Small intestine (tissue), 7 donors: ENCODE data around the gene NABP2. TPM values are rescaled to one million over a fixed set of nuclear protein-coding genes. Genes with fewer than 3 reads are reported as not detected.
A peak's percentile ranks its signal among the peaks of the same experiment; 100 is the strongest.

Source experiments
- DNase-seq, 2 donors: peaks; one replicate each; pipeline versions ENCODE4 v3.0.0 to v3.0.0-alpha.2; 2013
- FAIRE-seq: peaks from 2 replicates; lab custom pipeline; 2012; peaks lifted over from hg19 to GRCh38; lab: Jason Lieb, UNC
- H3K27ac ChIP-seq, 3 donors: one replicate each; pipeline ENCODE4 v1.5.1; 2013; ENCODE audit warnings: low read length in 2 of 3, mild to moderate bottlenecking in 2 of 3, control low read depth in 1 of 3, inconsistent platforms in 1 of 3, low read depth in 1 of 3, moderate library complexity in 1 of 3
- H3K27me3 ChIP-seq, 3 donors: one replicate each; pipeline ENCODE4 v1.6.1; 2013; ENCODE audit warnings: low read length in 3 of 3, inconsistent platforms in 1 of 3; ENCODE audit not compliant: control insufficient read depth in 3 of 3, insufficient read depth in 3 of 3
- H3K36me3 ChIP-seq, 3 donors: one replicate each; pipeline ENCODE4 v1.6.1; 2013; ENCODE audit warnings: low read length in 3 of 3, inconsistent platforms in 1 of 3, low read depth in 1 of 3, mild to moderate bottlenecking in 1 of 3, moderate library complexity in 1 of 3; ENCODE audit not compliant: control insufficient read depth in 3 of 3, insufficient read depth in 2 of 3
- H3K4me1 ChIP-seq, 3 donors: one replicate each; pipeline ENCODE4 v1.6.1; 2013; ENCODE audit warnings: low read length in 2 of 3, inconsistent platforms in 1 of 3, low read depth in 1 of 3, mild to moderate bottlenecking in 1 of 3, moderate library complexity in 1 of 3; ENCODE audit not compliant: control insufficient read depth in 3 of 3, insufficient read depth in 2 of 3
- H3K4me3 ChIP-seq, 3 donors: one replicate each; pipeline ENCODE4 v1.5.1; 2013; ENCODE audit warnings: low read length in 3 of 3, control low read depth in 1 of 3, inconsistent platforms in 1 of 3, low read depth in 1 of 3, mild to moderate bottlenecking in 1 of 3, moderate library complexity in 1 of 3
- H3K9me3 ChIP-seq, 2 donors: one replicate each; pipeline ENCODE4 v1.6.1; 2013; ENCODE audit warnings: low read depth in 1 of 2, low read length in 1 of 2; ENCODE audit not compliant: control insufficient read depth in 2 of 2, insufficient read depth in 1 of 2
- WGBS, 3 donors: extraction: QIAGEN DNeasy Blood & Tissue Kit; methylation state at CpG; one replicate each; pipeline ENCODE4 v1.1.7; 2013; 5-methylcytosine and 5-hydroxymethylcytosine counted together
- polyA plus RNA-seq, 4 donors: library from polyadenylated mRNA; stranded (reverse) in 3 of 4; unstranded in 1 of 4; fragments of 200-250 nt in 3 of 4; fragments of 120-200 nt in 1 of 4; gene quantifications; one replicate each; pipeline versions ENCODE4 v1.2.1 to v1.2.3, GENCODE V29; 2013
- donor health status: healthy with polysubstance abuse.
- donor health status: control.
- donor health status: control.
- donor health status: Bipolar disorder and iron deficiency.
- donor health status: healthy.

Gene NABP2
- polyA plus RNA-seq, 4 donors, result 28.7 to 47.4 (median 34.5) TPM

DNA sequence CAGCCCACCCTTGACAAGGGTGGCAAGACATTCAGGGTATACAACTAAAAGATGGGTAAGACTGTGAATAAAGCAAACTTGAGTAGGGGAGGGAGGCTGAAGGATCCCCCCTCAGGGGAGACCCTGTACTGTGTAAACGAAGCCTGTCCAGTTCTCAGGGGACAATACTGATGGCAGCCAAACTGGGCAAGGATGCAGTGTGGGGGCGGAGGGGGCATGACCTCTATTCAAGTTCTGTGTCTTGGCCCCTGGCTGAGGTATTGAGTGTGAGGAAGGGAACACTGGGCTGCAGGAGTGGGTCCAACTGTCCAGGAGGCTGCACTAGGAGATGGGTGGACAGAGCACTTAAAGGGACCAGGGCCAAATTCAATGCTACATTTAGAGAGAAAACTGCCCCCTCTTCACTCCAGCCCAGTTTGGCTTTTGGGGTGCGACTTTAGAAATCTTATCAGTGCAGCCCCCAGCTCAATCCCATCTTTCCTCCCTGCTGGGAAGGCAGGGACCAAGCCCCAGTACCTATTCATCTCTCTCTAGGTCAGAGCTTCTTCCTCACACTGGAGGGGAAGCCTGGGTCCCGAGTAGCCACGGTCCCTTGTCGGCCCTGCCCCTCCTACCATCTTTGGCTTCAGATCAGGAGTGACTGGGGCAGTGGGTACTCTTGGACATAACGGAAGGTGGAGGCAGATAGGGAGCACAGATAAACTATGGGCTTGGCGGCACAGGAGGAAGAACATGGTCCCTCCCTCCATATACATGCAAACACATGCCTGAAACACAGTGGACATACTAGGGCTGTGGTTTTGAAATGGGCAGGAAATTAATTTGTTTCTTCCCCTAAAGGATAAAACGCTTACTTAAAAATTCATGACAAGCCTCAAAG, 17.5 kb downstream of the NABP2 start:
- H3K4me1 ChIP-seq, result peaks cover 0 to 17% (median 0%) of the 10 kb centered on the region in 3 donors
- H3K36me3 ChIP-seq, result peaks cover 28 to 94% (median 39%) of the 10 kb centered on the region in 3 donors
- H3K27me3 ChIP-seq, result no peaks in the 10 kb centered on the region
- H3K4me3 ChIP-seq, result no peak overlapping the region
- WGBS, 3 donors, result 82 to 90% (median 89%) methylated on average over 9 of the region's 9 CpGs
- DNase-seq (no peak), FAIRE-seq (no peak)
- no peaks in the 10 kb centered on the region for H3K9me3 ChIP-seq
- no peak overlapping the region for H3K27ac ChIP-seq

GRCh38 chr12:56242986-56243385, 18.8 kb downstream of the NABP2 start:
- Histone ChIP-seq H3K4me3 (no peak overlapping the region), H3K36me3 (peaks cover 35 to 93% (median 47%) of the 10 kb centered on the region in 3 donors), H3K27me3 (no peaks in the 10 kb centered on the region), H3K4me1 (peaks cover 0 to 17% (median 0%) of the 10 kb centered on the region in 3 donors), H3K9me3 (no peaks in the 10 kb centered on the region), H3K27ac (no peak overlapping the region)
- FAIRE-seq (no peak), DNase-seq (no peak)
- 87 to 92% (median 91%) methylated on average over 13 of the region's 13 CpGs for WGBS, 3 donors

DNA sequence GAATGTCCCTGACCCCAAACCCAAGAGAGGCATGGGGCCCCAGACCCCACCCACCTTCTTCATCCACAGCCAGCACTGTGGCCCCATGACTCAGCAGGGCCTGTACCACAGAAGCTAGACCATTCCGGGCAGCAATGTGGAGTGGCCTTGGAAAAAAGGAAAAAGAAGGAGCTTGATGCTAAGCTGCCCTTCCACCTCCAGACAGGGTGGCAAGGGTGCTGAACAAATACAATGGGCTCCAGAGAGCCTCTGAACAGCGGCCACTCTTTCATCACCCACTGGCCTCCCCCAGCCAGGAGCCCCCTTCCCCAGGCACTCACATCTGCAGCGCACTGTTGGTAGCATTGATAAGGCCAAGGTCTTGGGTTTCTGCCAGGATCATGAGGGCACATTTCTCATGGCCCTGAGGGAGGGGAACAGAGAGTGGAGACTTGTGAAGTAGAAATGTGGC, 19.6 kb downstream of the NABP2 start:
- FAIRE-seq, result no peak
- Histone ChIP-seq H3K36me3 (peaks cover 43 to 93% (median 49%) of the 10 kb centered on the region in 3 donors), H3K4me3 (no peak overlapping the region), H3K27me3 (no peaks in the 10 kb centered on the region), H3K27ac (peak overlapping the region in 1 of 3 donors; percentile 6), H3K4me1 (peaks cover 0 to 17% (median 0%) of the 10 kb centered on the region in 3 donors), H3K9me3 (no peaks in the 10 kb centered on the region)
- 43 to 60% (median 47%) methylated on average over 3 of the region's 3 CpGs for WGBS, 3 donors
- no peak for DNase-seq

GRCh38 chr12:56244494-56244893, 20.4 kb downstream of the NABP2 start:
- no peaks in the 10 kb centered on the region for H3K27me3 ChIP-seq
- H3K9me3 ChIP-seq, result no peaks in the 10 kb centered on the region
- no peak overlapping the region for H3K4me3 ChIP-seq
- no peak for DNase-seq
- FAIRE-seq, result no peak
- 93 to 97% (median 94%) methylated on average over 14 of the region's 14 CpGs for WGBS, 3 donors
- H3K27ac ChIP-seq, result no peak overlapping the region
- H3K36me3 ChIP-seq, result peaks cover 45 to 92% (median 48%) of the 10 kb centered on the region in 3 donors
- H3K4me1 ChIP-seq, result peaks cover 0 to 17% (median 0%) of the 10 kb centered on the region in 3 donors

DNA sequence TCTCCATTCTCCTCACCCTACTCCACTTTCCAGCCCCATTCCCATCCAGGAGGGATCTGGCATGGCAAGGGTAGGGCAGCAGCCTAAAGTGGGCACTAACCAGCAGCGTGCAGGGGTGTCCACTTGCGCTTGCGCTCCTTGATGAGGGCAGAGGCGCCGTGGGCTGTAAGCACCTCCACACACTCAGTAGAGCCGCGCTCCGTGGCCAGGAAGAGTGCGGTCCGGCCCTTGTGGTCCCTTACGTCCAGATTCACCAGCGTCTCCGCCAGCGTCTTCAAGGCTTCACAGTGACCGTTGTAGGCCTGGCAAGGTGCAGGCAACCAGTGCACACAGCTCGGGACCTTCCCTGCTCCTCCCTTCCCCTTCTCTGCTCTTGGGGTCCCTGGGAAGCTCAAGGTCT, 23.8 kb downstream of the NABP2 start:
- Histone ChIP-seq H3K27me3 (no peaks in the 10 kb centered on the region), H3K4me1 (peaks cover 0 to 16% (median 0%) of the 10 kb centered on the region in 3 donors), H3K27ac (no peak overlapping the region), H3K36me3 (peaks cover 42 to 87% (median 51%) of the 10 kb centered on the region in 3 donors), H3K4me3 (no peak overlapping the region), H3K9me3 (no peaks in the 10 kb centered on the region)
- FAIRE-seq (no peak), DNase-seq (no peak)
- 94 to 96% (median 95%) methylated on average over 16 of the region's 16 CpGs for WGBS, 3 donors

GRCh38 chr12:56248711-56249110, 24.6 kb downstream of the NABP2 start:
- no peak overlapping the region for H3K4me3 ChIP-seq
- H3K36me3 ChIP-seq, result peaks cover 39 to 87% (median 50%) of the 10 kb centered on the region in 3 donors
- H3K27me3 ChIP-seq, result no peaks in the 10 kb centered on the region
- H3K27ac ChIP-seq, result no peak overlapping the region
- H3K9me3 ChIP-seq, result no peaks in the 10 kb centered on the region
- H3K4me1 ChIP-seq, result peaks cover 0 to 9% (median 0%) of the 10 kb centered on the region in 3 donors
- WGBS, 3 donors, result 85 to 95% (median 94%) methylated on average over 6 to 8 of the region's 8 CpGs
- no peak for DNase-seq
- FAIRE-seq, result no peak

GRCh38 chr12:56252649-56253048, 28.5 kb downstream of the NABP2 start:
- peaks cover 21 to 90% (median 40%) of the 10 kb centered on the region in 3 donors for H3K36me3 ChIP-seq
- FAIRE-seq, result no peak

DNA sequence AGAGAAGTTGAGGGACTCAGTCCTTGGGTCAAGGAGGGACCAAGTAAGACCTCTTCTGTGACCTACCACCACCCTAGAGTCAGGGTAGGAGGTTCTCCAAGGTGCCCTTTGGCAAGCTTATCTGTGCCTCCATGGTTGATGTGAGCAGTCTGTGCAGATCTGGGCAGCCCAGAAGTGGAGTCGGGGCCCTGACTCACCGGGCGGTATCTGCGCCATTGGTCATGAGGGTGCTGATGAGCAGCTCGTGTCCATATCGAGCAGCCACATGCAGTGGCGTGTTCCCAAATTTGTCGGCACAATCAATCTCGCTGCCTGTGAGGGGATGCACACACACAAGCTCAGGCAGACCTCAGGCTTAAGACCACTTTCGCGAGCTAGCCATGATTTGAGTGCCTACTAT, 28.9 kb downstream of the NABP2 start:
- FAIRE-seq, result no peak
- Histone ChIP-seq H3K36me3 (peaks cover 16 to 86% (median 35%) of the 10 kb centered on the region in 3 donors), H3K27ac (no peak overlapping the region)

More at GRCh38 chr12:56252649-56253048, 28.5 kb downstream of the NABP2 start:
- 92 to 100% (median 94%) methylated on average over 3 of the region's 3 CpGs for WGBS, 3 donors
- H3K9me3 ChIP-seq, result no peaks in the 10 kb centered on the region
- H3K4me1 ChIP-seq, result peaks cover 0 to 12% (median 3%) of the 10 kb centered on the region in 3 donors
- no peak overlapping the region for H3K27ac ChIP-seq
- H3K4me3 ChIP-seq, result no peak overlapping the region
- no peak for DNase-seq
- H3K27me3 ChIP-seq, result no peaks in the 10 kb centered on the region

More for the DNA sequence above, 28.9 kb downstream of the NABP2 start:
- WGBS, 3 donors, result 92 to 99% (median 97%) methylated on average over 11 of the region's 11 CpGs
- H3K9me3 ChIP-seq, result no peaks in the 10 kb centered on the region
- peaks cover 0 to 12% (median 3%) of the 10 kb centered on the region in 3 donors for H3K4me1 ChIP-seq
- H3K4me3 ChIP-seq, result no peak overlapping the region
- no peaks in the 10 kb centered on the region for H3K27me3 ChIP-seq
- no peak for DNase-seq
